ENCODE results near the gene MALAT1. TPM values are rescaled to one million over a fixed set of nuclear protein-coding genes. Genes with fewer than 3 reads are reported as not detected.

MALAT1 gene
- total RNA-seq, 1 experiment from 2014 or later = 4,167 TPM

GRCh38 chr11:65536412-65537295 lies 37.8 kb downstream of the MALAT1 start:
- Histone ChIP-seq H3K27ac (ENCODE audit: low read length) (no peak overlapping the region), H2AFZ (ENCODE audit: low read length) (no peak overlapping the region), H3K4me1 (ENCODE audit: low read length) (peaks cover 22% of the 10 kb centered on the region), H4K20me1 (ENCODE audit: insufficient read depth, low read depth, low read length) (no peaks in the 10 kb centered on the region), H3K36me3 (ENCODE audit: insufficient read depth, low read length) (no peaks in the 10 kb centered on the region), H3K9ac (ENCODE audit: low read length) (no peak overlapping the region), H3K4me3 (ENCODE audit: low read length) (no peak overlapping the region), H3K9me3 (ENCODE audit: low read length) (no peaks in the 10 kb centered on the region), H3K79me2 (ENCODE audit: low read length) (no peaks in the 10 kb centered on the region), H3K27me3 (ENCODE audit: low read length) (no peaks in the 10 kb centered on the region), H3K4me2 (ENCODE audit: low read depth, low read length, poor library complexity, severe bottlenecking) (no peak overlapping the region), H3K9me2 (replicated peaks; ENCODE audit: insufficient read depth, low read length) (no peaks in the 10 kb centered on the region)
- no peak for DNase-seq

- no peaks in the 10 kb centered on the region for H3K79me2 ChIP-seq (ENCODE audit: low read length)
- no peak overlapping the region for H3K4me2 ChIP-seq (ENCODE audit: low read depth, low read length, poor library complexity, severe bottlenecking)
- H3K36me3 ChIP-seq (ENCODE audit: insufficient read depth, low read length) = no peaks in the 10 kb centered on the region
- H3K27me3 ChIP-seq (ENCODE audit: low read length) = no peaks in the 10 kb centered on the region
- DNase-seq = no peak
- H3K9ac ChIP-seq (ENCODE audit: low read length) = no peak overlapping the region
- H3K9me2 ChIP-seq (replicated peaks; ENCODE audit: insufficient read depth, low read length) = no peaks in the 10 kb centered on the region
- peaks cover 22% of the 10 kb centered on the region for H3K4me1 ChIP-seq (ENCODE audit: low read length)
- no peak overlapping the region for H3K27ac ChIP-seq (ENCODE audit: low read length)
- H3K9me3 ChIP-seq (ENCODE audit: low read length) = no peaks in the 10 kb centered on the region
- H4K20me1 ChIP-seq (ENCODE audit: insufficient read depth, low read depth, low read length) = no peaks in the 10 kb centered on the region
- H2AFZ ChIP-seq (ENCODE audit: low read length) = no peak overlapping the region
- no peak overlapping the region for H3K4me3 ChIP-seq (ENCODE audit: low read length)
Observed at GRCh38 chr11:65537296-65537597, 38.4 kb downstream of the MALAT1 start.

GRCh38 chr11:65537620-65538231 lies 38.9 kb downstream of the MALAT1 start:
- no peak for DNase-seq
- H3K36me3 ChIP-seq (ENCODE audit: insufficient read depth, low read length) = no peaks in the 10 kb centered on the region
- H3K4me1 ChIP-seq (ENCODE audit: low read length) = peaks cover 22% of the 10 kb centered on the region
- H3K4me2 ChIP-seq (ENCODE audit: low read depth, low read length, poor library complexity, severe bottlenecking) = no peak overlapping the region
- H2AFZ ChIP-seq (ENCODE audit: low read length) = no peak overlapping the region
- no peaks in the 10 kb centered on the region for H3K9me3 ChIP-seq (ENCODE audit: low read length)
- no peaks in the 10 kb centered on the region for H4K20me1 ChIP-seq (ENCODE audit: insufficient read depth, low read depth, low read length)
- H3K27ac ChIP-seq (ENCODE audit: low read length) = no peak overlapping the region
- no peaks in the 10 kb centered on the region for H3K27me3 ChIP-seq (ENCODE audit: low read length)
- no peaks in the 10 kb centered on the region for H3K9me2 ChIP-seq (replicated peaks; ENCODE audit: insufficient read depth, low read length)
- no peak overlapping the region for H3K9ac ChIP-seq (ENCODE audit: low read length)
- H3K79me2 ChIP-seq (ENCODE audit: low read length) = no peaks in the 10 kb centered on the region
- no peak overlapping the region for H3K4me3 ChIP-seq (ENCODE audit: low read length)

- Histone ChIP-seq H3K27ac (ENCODE audit: low read length) (no peak overlapping the region), H3K27me3 (ENCODE audit: low read length) (no peaks in the 10 kb centered on the region), H3K9ac (ENCODE audit: low read length) (no peak overlapping the region), H3K4me3 (ENCODE audit: low read length) (no peak overlapping the region), H3K79me2 (ENCODE audit: low read length) (no peaks in the 10 kb centered on the region), H3K9me2 (replicated peaks; ENCODE audit: insufficient read depth, low read length) (no peaks in the 10 kb centered on the region), H3K4me1 (ENCODE audit: low read length) (peaks cover 22% of the 10 kb centered on the region), H3K36me3 (ENCODE audit: insufficient read depth, low read length) (no peaks in the 10 kb centered on the region), H3K4me2 (ENCODE audit: low read depth, low read length, poor library complexity, severe bottlenecking) (no peak overlapping the region), H3K9me3 (ENCODE audit: low read length) (no peaks in the 10 kb centered on the region), H4K20me1 (ENCODE audit: insufficient read depth, low read depth, low read length) (no peaks in the 10 kb centered on the region), H2AFZ (ENCODE audit: low read length) (no peak overlapping the region)
- no peak for DNase-seq
Observed at GRCh38 chr11:65538232-65538914, 39.5 kb downstream of the MALAT1 start.

GRCh38 chr11:65538915-65539743 lies 40.3 kb downstream of the MALAT1 start:
- Histone ChIP-seq H3K79me2 (ENCODE audit: low read length) (no peaks in the 10 kb centered on the region), H3K36me3 (ENCODE audit: insufficient read depth, low read length) (no peaks in the 10 kb centered on the region), H3K4me3 (ENCODE audit: low read length) (peak overlapping the region; percentile 85; the same call in 1 of the 2 replicates), H3K27me3 (ENCODE audit: low read length) (no peaks in the 10 kb centered on the region), H3K9ac (ENCODE audit: low read length) (no peak overlapping the region), H3K9me3 (ENCODE audit: low read length) (no peaks in the 10 kb centered on the region), H2AFZ (ENCODE audit: low read length) (no peak overlapping the region), H3K9me2 (replicated peaks; ENCODE audit: insufficient read depth, low read length) (no peaks in the 10 kb centered on the region), H3K4me1 (ENCODE audit: low read length) (peaks cover 22% of the 10 kb centered on the region), H4K20me1 (ENCODE audit: insufficient read depth, low read depth, low read length) (no peaks in the 10 kb centered on the region), H3K27ac (ENCODE audit: low read length) (no peak overlapping the region), H3K4me2 (ENCODE audit: low read depth, low read length, poor library complexity, severe bottlenecking) (peak overlapping the region; percentile 95)
- DNase-seq = no peak

GRCh38 chr11:65539744-65540289 lies 41.0 kb downstream of the MALAT1 start:
- H3K36me3 ChIP-seq (ENCODE audit: insufficient read depth, low read length) = no peaks in the 10 kb centered on the region
- H3K4me3 ChIP-seq (ENCODE audit: low read length) = peak overlapping the region; percentile 85
- no peaks in the 10 kb centered on the region for H3K79me2 ChIP-seq (ENCODE audit: low read length)
- H3K4me1 ChIP-seq (ENCODE audit: low read length) = peaks cover 22% of the 10 kb centered on the region
- H3K27ac ChIP-seq (ENCODE audit: low read length) = 0 out of 2 replicates have a peak overlapping the region, but pooled peaks have one; percentile 40
- H3K9me2 ChIP-seq (replicated peaks; ENCODE audit: insufficient read depth, low read length) = no peaks in the 10 kb centered on the region
- DNase-seq = peak; percentile 90
- peak overlapping the region; percentile 95 for H2AFZ ChIP-seq (ENCODE audit: low read length)
- no peaks in the 10 kb centered on the region for H4K20me1 ChIP-seq (ENCODE audit: insufficient read depth, low read depth, low read length)
- peak overlapping the region; percentile 70 for H3K9ac ChIP-seq (ENCODE audit: low read length)
- peak overlapping the region; percentile 95 for H3K4me2 ChIP-seq (ENCODE audit: low read depth, low read length, poor library complexity, severe bottlenecking)
- no peaks in the 10 kb centered on the region for H3K27me3 ChIP-seq (ENCODE audit: low read length)
- H3K9me3 ChIP-seq (ENCODE audit: low read length) = no peaks in the 10 kb centered on the region

- H4K20me1 ChIP-seq (ENCODE audit: insufficient read depth, low read depth, low read length) = no peaks in the 10 kb centered on the region
- H3K9me2 ChIP-seq (replicated peaks; ENCODE audit: insufficient read depth, low read length) = no peaks in the 10 kb centered on the region
- H2AFZ ChIP-seq (ENCODE audit: low read length) = peak overlapping the region; percentile 95
- DNase-seq = peak; percentile 96
- no peaks in the 10 kb centered on the region for H3K9me3 ChIP-seq (ENCODE audit: low read length)
- H3K9ac ChIP-seq (ENCODE audit: low read length) = peak overlapping the region; percentile 70
- H3K4me2 ChIP-seq (ENCODE audit: low read depth, low read length, poor library complexity, severe bottlenecking) = peak overlapping the region; percentile 95
- H3K27me3 ChIP-seq (ENCODE audit: low read length) = no peaks in the 10 kb centered on the region
- H3K79me2 ChIP-seq (ENCODE audit: low read length) = no peaks in the 10 kb centered on the region
- H3K4me1 ChIP-seq (ENCODE audit: low read length) = peaks cover 22% of the 10 kb centered on the region
- no peaks in the 10 kb centered on the region for H3K36me3 ChIP-seq (ENCODE audit: insufficient read depth, low read length)
- H3K27ac ChIP-seq (ENCODE audit: low read length) = peak overlapping the region; percentile 40; the same call in 1 of the 2 replicates
- H3K4me3 ChIP-seq (ENCODE audit: low read length) = peak overlapping the region; percentile 85
Observed at GRCh38 chr11:65540290-65541092, 41.6 kb downstream of the MALAT1 start.

Measured in Karpas-422 (cell line).